B cell (primary cell): Measurements from ENCODE around the gene KLF11. TPM values are rescaled to one million over a fixed set of nuclear protein-coding genes. Genes with fewer than 3 reads are reported as not detected.

ENCODE experiments used
- ATAC-seq: fragments of 200-7000 bp; cut with Tn5 transposase; one replicate; pipeline ENCODE4 v1.10.0; 2021; ENCODE audit warnings: low read depth, mild to moderate bottlenecking, moderate number of reproducible peaks, moderate library complexity
- CTCF ChIA-PET: fragments of 350-600 bp; sonication (Branson Sonifier 250); formaldehyde crosslinking; loops from one replicate; lab custom pipeline; 2021; ENCODE audit warnings: antibody characterized with exemption, inconsistent platforms; lab: Charles Lee
- POLR2A ChIA-PET: fragments of 350-600 bp; sonication (Branson Sonifier 250); formaldehyde crosslinking; loops from one replicate; lab custom pipeline; 2021; ENCODE audit warnings: antibody characterized with exemption; lab: Charles Lee
- DNase-seq: peaks from one replicate; pipeline ENCODE4 v3.0.0; 2013
- H2AFZ ChIP-seq: 2 replicates; pipeline ENCODE4 v1.6.1; 2012; ENCODE audit warnings: mild to moderate bottlenecking, low read depth, low read length; ENCODE audit not compliant: insufficient read depth, poor library complexity, severe bottlenecking
- H3K27ac ChIP-seq, 2 donors: 1 replicate in 1 of 2; 2 replicates in 1 of 2; pipeline ENCODE4 v1.5.1; 2012 to 2013; ENCODE audit warnings: low read length in 2 of 2, mild to moderate bottlenecking in 2 of 2, moderate library complexity in 1 of 2
- H3K27me3 ChIP-seq, 4 experiments: fragments of 200-600 bp in 1 of 4; sonication (generic) in 1 of 4; replicated peaks in 1 of 4; 1 replicate in 2 of 4; 2 replicates in 2 of 4; pipeline versions ENCODE4 v1.6.1 to v1.7.0; 2013 to 2016; ENCODE audit warnings: low read length in 3 of 4, mild to moderate bottlenecking in 2 of 4, mixed read lengths in 1 of 4, moderate library complexity in 1 of 4; ENCODE audit not compliant: insufficient read depth in 4 of 4, control insufficient read depth in 3 of 4; ENCODE audit errors: control extremely low read depth in 1 of 4
- H3K36me3 ChIP-seq, 2 experiments: replicated peaks in 1 of 2; 1 replicate in 1 of 2; 2 replicates in 1 of 2; pipeline versions ENCODE4 v1.6.1 to v1.7.1; 2013; ENCODE audit warnings: low read length in 1 of 2; ENCODE audit not compliant: insufficient read depth in 2 of 2, control insufficient read depth in 1 of 2; ENCODE audit errors: control extremely low read depth in 1 of 2, extremely low read depth in 1 of 2
- H3K4me1 ChIP-seq, 2 donors: fragments of 200-600 bp in 1 of 2; sonication (generic) in 1 of 2; 1 replicate in 1 of 2; 2 replicates in 1 of 2; pipeline versions ENCODE4 v1.5.1 to v1.6.1; 2013 to 2017; ENCODE audit warnings: low read length in 2 of 2; ENCODE audit not compliant: control insufficient read depth in 2 of 2, insufficient read depth in 2 of 2
- H3K4me2 ChIP-seq: replicated peaks from 2 replicates; pipeline ENCODE3; 2012; ENCODE audit warnings: mild to moderate bottlenecking, low read depth, low read length; ENCODE audit not compliant: poor library complexity, severe bottlenecking
- H3K4me3 ChIP-seq, 5 experiments: fragments of 200-600 bp in 1 of 5; sonication (generic) in 1 of 5; 1 replicate in 3 of 5; 2 replicates in 2 of 5; pipeline versions ENCODE4 v1.5.1 to v1.7.0; 2011 to 2016; ENCODE audit warnings: low read length in 4 of 5, mild to moderate bottlenecking in 4 of 5, low read depth in 2 of 5, control low read depth in 1 of 5, moderate library complexity in 1 of 5; ENCODE audit not compliant: insufficient read depth in 1 of 5; ENCODE audit errors: control extremely low read depth in 1 of 5, extremely low read depth in 1 of 5
- H3K79me2 ChIP-seq: fragments of 200-600 bp; sonication (generic); one replicate; pipeline ENCODE4 v1.6.0; 2016; ENCODE audit warnings: low read length; ENCODE audit not compliant: control insufficient read depth, insufficient read depth
- H3K9ac ChIP-seq: fragments of 200-600 bp; sonication (generic); 2 replicates; pipeline ENCODE4 v1.6.1; 2017; ENCODE audit warnings: mild to moderate bottlenecking, low read length, moderate library complexity
- H3K9me3 ChIP-seq, 3 donors: one replicate each; pipeline versions ENCODE4 v1.6.1 to v1.7.1; 2013; ENCODE audit warnings: low read length in 2 of 3; ENCODE audit not compliant: control insufficient read depth in 2 of 3, insufficient read depth in 1 of 3; ENCODE audit errors: control extremely low read depth in 1 of 3
- H4K20me1 ChIP-seq: 2 replicates; pipeline ENCODE4 v1.6.0; 2012; ENCODE audit warnings: mild to moderate bottlenecking, low read length; ENCODE audit not compliant: insufficient read depth, control insufficient read depth, poor library complexity, severe bottlenecking
- H3K27ac Mint-ChIP-seq: one replicate; pipeline ENCODE4 v1.8.0; 2021; ENCODE audit warnings: mixed read lengths
- H3K27me3 Mint-ChIP-seq: one replicate; pipeline ENCODE4 v1.8.0; 2021; ENCODE audit warnings: mixed read lengths
- H3K4me1 Mint-ChIP-seq: one replicate; pipeline ENCODE4 v1.8.0; 2021; ENCODE audit warnings: mixed read lengths
- H3K4me3 Mint-ChIP-seq: one replicate; pipeline ENCODE4 v1.8.0; 2021; ENCODE audit warnings: mixed read lengths
- H3K9me3 Mint-ChIP-seq: one replicate; pipeline ENCODE4 v1.8.0; 2022; ENCODE audit warnings: mixed read lengths; ENCODE audit not compliant: insufficient read depth
- CTCF ChIP-seq: fragments of 200-600 bp; IDR thresholded peaks from one replicate; pipeline ENCODE4 v1.8.0; 2022; ENCODE audit warnings: antibody characterized with exemption, mild to moderate bottlenecking
- EZH2 ChIP-seq: IDR thresholded peaks from 2 replicates; pipeline ENCODE4 v1.6.1; 2012; ENCODE audit warnings: borderline replicate concordance, low read depth, mild to moderate bottlenecking, moderate library complexity, low read length; ENCODE audit not compliant: insufficient read depth, poor library complexity, severe bottlenecking
- WGBS: methylation state at CpG from one replicate; pipeline ENCODE4 v1.1.5; 2013; ENCODE audit warnings: missing lambda C conversion rate; ENCODE audit not compliant: insufficient coverage; 5-methylcytosine and 5-hydroxymethylcytosine counted together
- intact Hi-C: fragments of 100-400 bp; cut with micrococcal nuclease; formaldehyde crosslinking; loops from one replicate; pipeline ENCODE4 v1.10.0; 2022
- polyA plus RNA-seq: library from polyadenylated mRNA; depleted of rRNA; stranded (reverse); fragments of >200 nt; gene quantifications from 2 replicates; pipeline ENCODE4 v1.2.3, GENCODE V29; 2012
- total RNA-seq, 2 donors: library from RNA; stranded (reverse); fragments of 120-200 nt in 1 of 2; gene quantifications; 1 replicate in 1 of 2; 2 replicates in 1 of 2; pipeline versions ENCODE4 v1.2.3 to v1.2.4, GENCODE V29; 2013 to 2022

Gene KLF11
- total and polyA plus RNA-seq, 2 donors (not counting 1 experiment from before 2014, with no cell fraction given): 20.8 to 48.4 TPM

GRCh38 chr2:10019602-10020400, 23.5 kb upstream of the KLF11 start:
- Histone ChIP-seq H3K4me3 (no peak overlapping the region), H3K27me3 (no peaks in the 10 kb centered on the region), H3K27ac (no peak overlapping the region), H3K36me3 (no peaks in the 10 kb centered on the region), H3K79me2 (no peaks in the 10 kb centered on the region), H4K20me1 (no peaks in the 10 kb centered on the region), H3K4me1 (no peaks in the 10 kb centered on the region), H3K4me2 (no peak overlapping the region), H3K9ac (no peak overlapping the region), H2AFZ (no peak overlapping the region), H3K9me3 (peaks cover 0 to 14% (median 0%) of the 10 kb centered on the region in 3 donors)
- H3K27ac Mint-ChIP-seq: no peak overlapping the region
- H3K27me3 Mint-ChIP-seq: peaks cover 14% of the 10 kb centered on the region
- H3K4me3 Mint-ChIP-seq: no peak overlapping the region
- 93% methylated on average over 14 of the region's 27 CpGs for WGBS
- ChIA-PET POLR2A (no interaction called here), CTCF (interaction anchor here (1.0 to 2.9 kb wide), 5 partner anchors 9 to 206 kb away, joined by 3 to 15 read pairs (median 5); partner anchors contain the start of gene KLF11)
- intact Hi-C loops: no loop called here
- no peaks in the 10 kb centered on the region for H3K4me1 Mint-ChIP-seq
- peaks cover 2% of the 10 kb centered on the region for H3K9me3 Mint-ChIP-seq
- DNase-seq (no peak), ATAC-seq (no peak)
- TF ChIP-seq CTCF: no peak
- TF ChIP-seq EZH2: no peak

- 94% methylated on average over 16 of the region's 16 CpGs for WGBS
- Mint-ChIP-seq H3K27me3 (peaks cover 10% of the 10 kb centered on the region), H3K27ac (no peak overlapping the region), H3K4me3 (no peak overlapping the region), H3K9me3 (peaks cover 2% of the 10 kb centered on the region), H3K4me1 (peaks cover 3% of the 10 kb centered on the region)
- Histone ChIP-seq H3K4me2 (no peak overlapping the region), H3K79me2 (no peaks in the 10 kb centered on the region), H3K27me3 (no peaks in the 10 kb centered on the region), H2AFZ (no peak overlapping the region), H3K9ac (no peak overlapping the region), H3K36me3 (no peaks in the 10 kb centered on the region), H3K4me3 (no peak overlapping the region), H3K27ac (no peak overlapping the region), H3K4me1 (no peaks in the 10 kb centered on the region), H3K9me3 (peaks cover 0 to 6% (median 0%) of the 10 kb centered on the region in 3 donors), H4K20me1 (no peaks in the 10 kb centered on the region)
- intact Hi-C loops: no loop called here
- POLR2A ChIA-PET: no interaction called here
- no peak for DNase-seq
- ATAC-seq: no peak
- CTCF ChIA-PET: interaction anchor here (1.6 kb wide), 1 partner anchor 25 kb away, joined by 4 read pairs; no protein-coding TSS in a partner anchor
- TF ChIP-seq EZH2 (no peak), CTCF (no peak)
These were observed 21.3 kb upstream of the KLF11 start for GRCh38 chr2:10022041-10022421.
